ENCODE measurements around the gene TUNAR.

The TUNAR gene

DNA sequence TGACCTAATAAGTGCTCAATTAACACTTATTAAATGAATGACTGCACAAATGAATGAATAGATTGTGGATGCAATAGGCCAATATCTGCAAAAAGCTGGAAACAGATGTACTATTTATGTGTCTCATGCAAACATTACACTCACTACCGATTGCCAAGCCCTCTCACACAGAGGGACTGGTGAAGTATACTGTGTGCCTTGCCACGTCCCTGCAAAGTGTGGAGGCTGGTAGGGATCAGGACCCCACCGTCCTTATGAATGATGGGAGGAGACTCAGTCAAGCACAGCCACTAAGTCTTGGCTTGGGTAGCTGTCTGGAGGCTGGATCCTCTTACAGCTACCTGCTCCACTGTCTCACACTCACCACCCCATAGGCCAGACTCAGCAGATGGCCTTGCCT, 3.9 kb upstream of the TUNAR start:
- DNase-seq (ENCODE audit: low read depth in 2 of 2): no peak

DNA sequence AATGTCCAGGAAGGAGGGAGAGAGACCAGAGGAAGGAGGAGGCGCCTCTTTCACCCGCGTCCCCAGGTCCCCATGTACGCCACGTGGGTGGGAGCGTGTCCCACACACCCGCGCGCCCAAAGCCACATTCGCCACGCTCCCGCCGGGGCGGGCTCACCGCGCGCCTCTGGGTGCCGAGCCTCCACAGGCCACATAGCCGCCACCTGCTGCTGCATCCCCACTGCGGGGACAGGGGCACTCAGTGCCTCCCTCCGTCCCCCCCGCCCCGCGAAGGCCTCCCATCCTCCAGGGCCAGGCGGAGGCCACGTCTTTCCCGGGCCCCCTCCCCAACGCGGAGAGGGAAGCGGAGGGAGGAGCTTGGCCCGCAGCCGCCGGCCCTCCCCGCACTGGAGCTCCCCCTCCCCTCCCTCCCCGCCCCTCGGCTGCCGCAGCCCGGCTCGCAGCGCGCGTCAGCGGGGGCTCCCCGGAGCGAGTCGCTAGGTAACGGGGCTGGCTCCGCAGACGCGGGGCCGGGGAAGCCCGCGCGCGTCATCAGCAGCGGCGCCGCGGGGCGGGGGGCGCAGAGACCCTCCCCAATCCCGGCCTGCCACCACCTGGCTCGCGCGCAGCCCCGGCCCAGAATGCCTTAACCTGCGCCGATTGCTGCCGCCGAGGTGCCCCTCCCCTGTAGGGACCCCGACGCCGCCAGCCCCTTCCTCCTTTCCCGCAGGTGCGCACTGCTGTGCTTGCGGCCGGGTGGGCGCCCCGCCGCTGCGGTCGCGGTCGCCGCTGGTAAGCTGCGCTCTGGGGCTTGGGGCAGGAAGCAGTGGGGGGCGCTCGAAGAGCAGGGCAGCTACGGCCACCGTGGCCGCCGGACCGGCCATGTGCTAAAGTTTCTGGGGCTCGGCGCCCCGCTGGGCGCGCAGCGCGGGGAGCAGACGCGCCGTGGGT, 536 bp upstream of the TUNAR start:
- DNase-seq (ENCODE audit: low read depth in 2 of 2): no peak

DNA sequence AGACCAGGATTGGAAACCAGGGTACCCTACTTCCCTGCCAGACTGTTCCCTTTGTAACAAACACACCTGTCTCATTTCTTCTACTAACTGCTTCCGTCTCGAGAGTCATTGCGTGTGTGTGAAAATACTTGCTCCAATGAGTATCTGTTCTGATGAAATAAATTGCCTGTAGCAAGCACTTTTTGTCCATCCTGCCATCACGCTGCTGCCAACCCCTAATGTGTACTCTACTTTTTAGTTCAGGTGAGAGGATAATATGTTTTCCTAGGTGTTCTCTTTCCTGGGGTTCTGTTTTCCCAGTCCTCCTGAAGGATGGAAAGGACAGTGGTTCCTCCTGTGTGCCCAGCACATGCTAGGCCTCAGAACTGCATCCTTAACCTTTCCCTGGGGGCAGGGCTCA, 1.0 kb downstream of the TUNAR start:
- no peak for DNase-seq (ENCODE audit: low read depth in 2 of 2)

DNA sequence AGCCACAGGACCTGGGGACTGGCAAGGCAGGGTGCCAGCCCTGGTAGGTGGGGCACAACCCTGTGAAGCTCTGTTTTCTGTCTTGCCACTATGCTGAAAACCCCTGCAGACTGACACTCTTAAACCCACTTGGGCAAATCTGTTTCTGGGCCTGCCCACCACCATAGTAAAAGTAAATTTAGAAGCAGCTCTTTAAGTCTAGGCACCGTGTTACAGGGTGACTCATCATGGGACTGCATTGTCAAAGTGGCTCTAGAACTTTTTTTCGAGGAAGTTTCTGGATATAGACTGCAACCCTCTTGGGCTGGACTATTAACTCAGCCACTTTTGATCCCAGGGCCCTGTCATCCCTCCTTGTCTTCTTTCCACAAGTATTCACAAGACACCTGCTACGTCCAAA, 7.7 kb downstream of the TUNAR start:
- no peak for DNase-seq (ENCODE audit: low read depth in 2 of 2)

DNA sequence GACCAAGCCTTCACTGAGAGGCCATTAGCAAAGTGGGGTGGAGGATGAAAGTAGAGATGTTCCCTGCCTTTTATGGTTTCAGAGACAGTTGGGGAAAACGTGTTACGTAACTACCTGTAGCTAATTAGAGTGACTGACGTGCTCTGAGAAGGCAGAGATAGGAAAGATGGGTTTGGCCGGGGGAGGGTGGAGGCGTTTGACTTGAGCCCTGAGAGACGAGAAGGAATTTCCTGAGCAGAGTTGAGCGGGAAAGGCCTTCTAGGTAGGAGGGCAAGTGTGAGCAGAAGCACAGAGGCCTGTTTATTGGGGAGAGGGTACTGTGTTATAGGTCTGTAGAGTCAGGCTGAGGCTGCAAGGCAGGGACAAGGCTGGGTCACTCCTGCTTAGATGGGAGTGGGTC, 8.6 kb downstream of the TUNAR start:
- no peak for DNase-seq (ENCODE audit: low read depth in 2 of 2)

DNA sequence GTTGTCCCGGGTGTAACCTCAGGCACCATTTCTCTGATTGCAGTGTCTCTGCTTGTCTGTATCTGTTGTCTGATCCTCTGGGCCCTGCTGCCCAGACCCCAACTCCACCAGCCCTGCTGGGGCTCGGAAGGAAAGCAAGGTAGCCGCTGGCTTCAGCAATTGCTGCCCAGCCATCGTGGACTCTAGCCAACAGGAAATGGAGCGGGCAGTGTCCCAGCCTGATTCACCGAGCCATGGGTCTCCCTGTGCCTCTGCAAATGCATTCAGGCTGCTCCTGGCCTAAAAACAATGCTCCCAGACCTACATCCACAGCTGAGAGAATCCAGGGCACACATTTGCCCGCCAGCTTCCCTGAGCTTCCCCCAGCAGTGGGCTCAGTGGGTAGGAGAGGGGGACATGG, 9.2 kb downstream of the TUNAR start:
- no peak for DNase-seq (ENCODE audit: low read depth in 2 of 2)

DNA sequence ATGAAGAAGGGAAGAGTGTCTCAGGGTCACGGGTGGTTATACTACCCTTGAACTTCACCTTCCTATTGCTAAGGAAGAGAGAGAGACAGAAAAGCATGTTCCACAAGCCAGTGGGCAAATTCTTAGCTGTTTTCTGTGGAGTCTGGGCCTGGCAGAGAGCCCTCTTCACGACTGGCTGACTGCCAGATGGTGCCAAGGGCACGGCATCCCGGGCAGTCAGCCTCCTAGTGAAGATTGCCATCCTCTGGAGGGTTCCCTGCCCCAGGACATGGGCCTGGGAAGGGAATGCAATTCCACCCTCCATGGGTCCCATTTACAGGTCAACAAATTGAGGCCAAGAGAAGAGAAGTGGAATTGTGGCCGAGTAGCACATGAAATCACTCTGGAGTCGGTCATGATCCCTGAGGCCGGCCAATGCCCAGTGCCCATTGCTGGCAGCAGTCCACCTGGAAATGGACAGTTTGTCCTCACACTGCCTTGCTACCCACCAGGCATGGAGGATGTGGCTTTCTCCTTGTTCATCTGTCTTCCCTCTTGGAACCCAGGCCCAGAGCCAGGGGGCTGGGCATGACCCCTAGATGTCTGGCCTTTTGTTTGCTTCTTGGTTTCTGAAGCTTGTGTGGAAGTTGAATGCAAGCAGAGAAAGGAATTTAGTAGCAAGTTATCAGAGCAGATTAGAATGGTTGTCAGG, 9.9 kb downstream of the TUNAR start:
- DNase-seq (ENCODE audit: low read depth in 2 of 2): no peak

DNA sequence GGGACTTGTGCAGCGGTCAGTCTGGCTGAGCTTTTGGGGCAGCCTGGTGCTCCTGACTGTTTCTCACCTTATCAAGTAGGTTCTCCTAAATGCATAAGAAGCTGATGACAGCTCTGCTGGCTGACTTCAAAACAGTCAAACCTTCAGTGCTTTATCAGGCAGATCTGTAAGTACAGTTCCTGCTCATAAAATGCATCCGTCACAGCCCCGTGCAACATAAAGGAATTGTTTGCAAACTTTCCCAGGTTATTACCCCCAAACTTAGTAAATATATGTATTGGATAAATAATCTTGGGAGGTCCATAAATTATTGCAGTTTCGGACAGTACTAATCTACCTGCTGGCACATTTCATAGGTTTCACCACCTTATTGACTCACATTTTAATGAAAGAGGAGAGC, 10.7 kb downstream of the TUNAR start:
- no peak for DNase-seq (ENCODE audit: low read depth in 2 of 2)

DNA sequence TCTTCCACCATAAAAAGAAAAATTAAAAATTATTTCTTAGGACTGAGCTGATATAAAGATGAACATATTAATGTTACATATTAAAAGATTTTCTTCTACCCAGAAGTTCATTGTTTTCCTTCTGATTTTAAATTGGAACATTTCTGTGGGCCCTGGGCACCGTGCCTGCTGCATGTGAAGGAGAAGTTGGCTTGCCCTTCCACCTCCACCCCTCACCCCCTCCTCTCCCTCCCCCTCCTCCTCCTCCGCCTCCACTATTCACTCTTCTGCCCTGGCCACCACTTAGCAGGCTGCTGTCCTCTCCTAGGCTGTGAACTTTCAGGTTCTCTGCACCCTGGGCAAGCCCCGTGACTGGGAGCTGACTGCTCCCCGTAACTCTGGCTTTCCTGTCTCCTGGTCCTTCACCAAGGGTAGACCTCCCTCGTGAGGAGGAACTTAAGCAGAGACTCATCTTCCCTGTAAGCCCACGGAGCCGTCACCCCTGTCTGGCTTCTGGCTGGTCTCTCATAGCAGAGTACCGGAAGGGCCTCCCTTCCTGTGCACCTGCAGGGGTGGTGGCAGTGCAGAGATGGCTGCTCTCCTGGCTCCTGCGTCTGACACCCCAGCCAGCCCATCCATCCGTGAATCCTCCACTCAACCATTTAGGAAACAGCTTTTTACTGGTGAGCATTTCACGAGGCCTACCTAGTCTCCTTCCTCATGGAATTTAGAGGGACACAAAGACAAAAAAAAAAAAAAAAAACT, 12.8 kb downstream of the TUNAR start:
- DNase-seq (ENCODE audit: low read depth in 2 of 2): no peak

DNA sequence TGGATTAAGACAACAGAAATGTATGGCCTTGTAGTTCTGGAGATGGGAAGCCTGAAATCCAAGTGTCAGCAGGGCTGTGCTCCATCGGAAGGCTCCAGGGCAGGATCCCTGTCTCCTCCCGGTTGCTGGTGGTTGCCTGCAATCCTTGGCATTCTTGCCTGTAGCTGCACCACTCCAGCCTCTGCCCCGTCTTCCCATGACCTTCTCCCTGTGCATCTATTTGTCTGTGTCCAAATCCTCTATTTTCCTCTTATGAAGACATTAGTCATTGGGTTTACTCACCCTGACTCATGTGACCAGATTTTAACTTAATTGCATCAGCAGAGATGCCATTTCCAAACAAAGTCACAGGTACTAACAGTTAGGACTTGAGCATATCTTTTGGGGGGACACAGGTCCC, 15.1 kb downstream of the TUNAR start:
- DNase-seq (ENCODE audit: low read depth in 2 of 2): no peak

DNA sequence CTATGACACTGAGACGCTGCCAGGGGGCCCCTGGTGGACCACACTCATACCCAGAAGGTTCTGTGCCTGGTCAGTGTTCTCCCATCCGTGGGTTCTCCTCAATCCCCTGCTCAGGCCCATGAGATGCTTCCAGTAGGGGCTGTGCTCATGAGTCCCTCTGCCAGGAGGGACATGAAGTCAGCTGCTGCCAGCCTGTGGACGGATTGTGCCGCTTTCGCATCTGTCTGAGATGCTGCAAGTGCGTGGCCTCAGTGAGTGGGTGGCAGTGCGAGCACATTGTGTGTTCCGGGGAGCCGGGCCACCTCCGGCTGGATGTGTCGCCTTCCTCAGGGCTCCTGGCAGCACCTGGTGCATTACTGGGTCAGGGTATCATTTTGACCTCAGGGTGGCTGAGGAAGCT, 15.5 kb downstream of the TUNAR start:
- no peak for DNase-seq (ENCODE audit: low read depth in 2 of 2)

DNA sequence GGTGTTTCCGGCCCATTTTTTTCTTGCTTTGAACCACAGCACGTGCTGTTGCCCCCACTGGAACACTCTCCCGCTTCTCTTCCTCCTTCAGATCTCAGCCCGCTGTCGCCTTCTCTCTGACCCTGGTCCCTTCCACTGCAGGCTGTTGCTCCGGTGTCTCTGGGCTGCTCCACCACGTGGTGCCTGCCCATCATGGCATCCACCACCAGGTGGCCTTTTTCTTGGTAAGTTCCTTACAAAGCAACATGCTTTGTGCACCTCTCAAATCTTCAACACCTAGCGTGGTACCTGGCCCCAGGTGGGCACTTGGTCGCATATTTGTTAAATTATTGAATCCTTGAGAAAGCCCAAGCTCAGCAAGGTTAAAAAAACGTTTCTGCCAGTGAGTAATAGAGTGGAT, 19.1 kb downstream of the TUNAR start:
- DNase-seq (ENCODE audit: low read depth in 2 of 2): peak in 1 of 2 experiments; percentile 8

DNA sequence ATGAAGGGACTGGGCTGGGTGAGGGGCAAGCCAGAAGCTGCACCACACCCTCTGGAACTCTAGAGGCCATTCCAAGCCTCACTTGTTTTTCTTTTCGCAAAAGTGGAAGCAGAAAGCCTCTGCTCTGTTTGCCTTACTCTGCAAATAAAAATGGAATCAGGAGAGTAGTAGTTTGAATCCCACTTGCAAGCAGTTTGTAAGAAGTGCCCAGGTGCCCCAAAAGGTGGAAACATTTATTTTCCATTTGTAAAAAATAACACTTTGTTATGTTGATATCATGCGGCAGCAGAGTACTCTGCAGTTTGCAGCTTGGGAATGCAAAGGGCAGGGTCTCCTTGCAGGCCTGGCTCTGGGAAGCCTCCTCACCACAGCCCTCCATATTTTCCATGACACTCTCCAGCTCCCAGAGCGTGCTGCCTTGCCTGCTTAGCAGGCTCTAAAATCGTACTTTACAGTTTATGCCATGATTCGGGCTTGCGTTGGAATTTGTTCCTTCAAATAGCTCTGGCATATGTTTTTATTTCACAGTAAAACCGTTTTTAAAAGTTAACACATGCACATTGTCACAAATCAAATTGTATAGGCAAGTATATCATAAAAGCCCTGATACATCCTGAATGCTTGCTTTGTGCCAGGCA, 20.0 kb downstream of the TUNAR start:
- DNase-seq (ENCODE audit: low read depth in 2 of 2): no peak

DNA sequence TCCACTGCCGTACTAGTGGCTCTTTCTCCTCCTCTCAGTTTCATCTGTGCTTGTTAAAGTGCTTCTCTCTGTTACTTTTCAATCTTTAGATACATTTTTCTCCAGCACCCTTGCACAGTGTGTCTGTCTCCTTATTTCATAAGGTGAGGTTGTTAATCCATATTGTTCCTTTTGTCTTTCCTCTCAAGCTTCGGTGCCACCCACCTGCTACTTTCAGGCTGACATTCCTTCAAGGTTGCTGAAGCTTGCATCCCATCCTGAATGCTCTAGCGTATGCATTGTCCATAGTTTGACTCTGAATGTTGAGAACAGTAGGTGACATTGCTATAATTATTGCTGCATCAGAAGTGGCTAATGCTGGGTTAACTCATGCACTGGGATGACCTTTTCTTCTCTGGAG, 20.6 kb downstream of the TUNAR start:
- no peak for DNase-seq (ENCODE audit: low read depth in 2 of 2)

DNA sequence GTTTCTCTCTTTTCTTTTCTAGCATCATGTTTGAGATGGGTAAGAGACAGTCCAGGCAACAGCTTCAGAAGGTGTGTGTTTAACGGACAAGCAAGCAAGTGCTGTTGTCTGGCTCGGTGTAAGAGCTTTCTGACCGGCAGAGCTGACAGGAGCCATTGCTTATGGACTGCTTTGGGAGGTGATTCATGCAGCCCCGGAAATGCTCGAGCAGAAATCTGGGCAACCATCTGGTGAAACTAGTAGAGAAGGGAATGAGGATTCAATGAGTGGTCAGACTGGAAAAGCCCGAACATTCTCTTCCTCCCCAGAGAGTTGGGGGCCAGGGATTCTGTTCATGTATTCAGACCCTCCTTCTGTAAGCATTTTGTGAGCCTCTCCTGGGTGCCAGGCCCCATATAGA, 24.4 kb downstream of the TUNAR start:
- DNase-seq (ENCODE audit: low read depth in 2 of 2): no peak

DNA sequence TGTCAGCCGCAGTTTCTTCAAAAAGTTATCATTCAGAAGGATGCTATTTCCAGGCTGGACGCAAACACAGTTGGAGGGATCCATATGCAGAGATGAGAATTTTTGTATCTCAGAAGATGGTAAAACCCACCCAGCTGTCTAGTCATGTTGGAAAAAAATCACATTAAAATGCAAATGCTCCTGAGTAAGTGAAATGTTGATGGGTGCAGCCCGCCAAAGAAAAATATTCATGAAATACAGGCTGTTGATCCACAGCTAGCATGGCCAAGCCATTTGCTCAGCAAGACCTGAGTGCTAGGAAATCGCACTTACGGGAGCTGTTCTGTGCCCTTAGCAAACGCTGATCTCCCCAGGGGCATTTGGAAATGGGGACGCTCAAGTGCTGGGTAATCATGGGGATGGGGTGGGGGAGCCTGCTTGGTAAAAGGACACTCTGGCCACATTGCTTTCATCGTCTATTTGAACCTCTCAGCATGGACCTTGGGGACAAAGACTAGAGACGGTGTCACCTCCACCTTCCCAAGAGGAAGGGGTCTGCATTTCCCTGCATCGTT, 25.7 kb downstream of the TUNAR start:
- DNase-seq (ENCODE audit: low read depth in 2 of 2): no peak

DNA sequence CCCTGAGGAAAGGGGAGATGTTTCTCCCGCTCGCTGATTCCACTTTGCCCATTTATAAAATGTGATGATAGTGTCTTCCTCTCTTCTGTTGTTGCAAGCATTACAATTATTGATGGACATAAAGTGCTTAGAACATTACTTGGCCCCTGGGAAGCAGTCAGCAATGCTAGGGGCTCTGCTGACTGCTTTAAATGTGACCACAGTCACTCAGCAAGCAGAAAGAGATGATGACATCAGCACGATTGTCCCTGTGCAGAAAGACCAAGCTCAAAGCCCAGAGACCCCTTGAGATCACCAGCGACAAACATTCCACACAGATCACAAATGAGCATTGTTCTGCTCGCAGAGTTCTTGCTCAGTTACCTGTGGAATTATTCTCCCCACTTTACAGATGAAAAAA, 26.5 kb downstream of the TUNAR start:
- DNase-seq (ENCODE audit: low read depth in 2 of 2): no peak

DNA sequence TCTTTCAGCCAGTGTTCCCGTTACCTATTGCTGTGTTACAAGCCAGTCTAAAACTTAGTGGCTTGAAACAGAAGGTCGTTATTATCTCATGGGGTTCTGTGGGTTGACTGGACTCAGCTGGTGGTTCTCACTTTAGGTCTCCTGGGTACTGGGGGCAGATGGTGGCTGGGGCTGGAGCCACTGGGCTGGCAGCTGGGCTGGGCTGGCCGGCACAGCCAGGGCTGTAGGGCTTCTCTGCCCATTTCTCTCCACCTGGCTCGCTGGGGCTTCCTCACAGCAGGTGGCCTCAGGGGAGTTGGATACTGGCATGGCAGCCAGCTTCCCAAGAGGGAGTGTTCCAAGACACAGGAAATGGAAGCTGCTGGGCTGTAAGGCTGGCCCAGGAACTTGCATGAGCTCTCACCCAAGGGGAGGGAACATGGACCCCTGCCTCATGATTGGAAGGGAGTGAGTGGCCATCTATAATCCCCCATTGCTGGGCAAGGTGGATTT, 27.0 kb downstream of the TUNAR start:
- no peak for DNase-seq (ENCODE audit: low read depth in 2 of 2)

DNA sequence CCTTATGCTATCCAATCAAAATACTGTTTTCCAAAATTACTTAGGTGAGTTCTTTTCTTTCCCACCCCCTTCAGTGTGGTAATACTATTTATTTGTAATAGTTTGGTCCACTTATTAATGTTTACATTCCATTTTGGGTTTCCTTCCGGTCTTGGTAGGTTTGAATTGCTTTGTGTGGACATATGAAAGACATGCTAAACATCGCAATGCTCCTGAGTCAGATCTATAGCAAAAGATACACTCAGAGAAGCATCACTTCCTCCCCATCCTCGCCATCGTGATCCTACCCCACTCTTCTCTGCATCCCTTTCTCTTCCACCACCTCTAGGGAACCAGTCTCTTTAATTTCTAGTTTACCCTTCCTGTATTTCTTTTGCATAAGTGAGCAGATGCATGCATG, 30.0 kb downstream of the TUNAR start:
- no peak for DNase-seq (ENCODE audit: low read depth in 2 of 2)

DNA sequence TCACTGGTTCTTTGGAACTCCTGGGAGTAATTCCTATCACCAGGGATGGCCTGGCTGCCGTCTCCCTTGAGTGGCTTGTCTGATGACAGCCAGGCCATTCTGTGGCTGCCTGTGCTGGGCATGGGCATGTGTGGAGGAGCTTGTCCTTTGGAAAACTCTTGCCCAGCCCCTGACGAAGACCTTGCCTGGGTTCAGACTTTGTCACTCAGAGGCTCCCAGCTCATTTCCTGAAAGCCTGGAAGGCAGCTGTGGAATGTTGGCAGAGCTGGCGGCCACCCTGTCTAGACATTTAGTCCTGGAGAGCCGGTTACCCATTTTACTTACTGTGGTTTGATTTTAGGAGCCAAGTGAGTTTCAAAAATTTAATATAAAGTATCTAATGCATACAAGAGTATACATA, 34.0 kb downstream of the TUNAR start:
- DNase-seq (ENCODE audit: low read depth in 2 of 2): no peak

DNA sequence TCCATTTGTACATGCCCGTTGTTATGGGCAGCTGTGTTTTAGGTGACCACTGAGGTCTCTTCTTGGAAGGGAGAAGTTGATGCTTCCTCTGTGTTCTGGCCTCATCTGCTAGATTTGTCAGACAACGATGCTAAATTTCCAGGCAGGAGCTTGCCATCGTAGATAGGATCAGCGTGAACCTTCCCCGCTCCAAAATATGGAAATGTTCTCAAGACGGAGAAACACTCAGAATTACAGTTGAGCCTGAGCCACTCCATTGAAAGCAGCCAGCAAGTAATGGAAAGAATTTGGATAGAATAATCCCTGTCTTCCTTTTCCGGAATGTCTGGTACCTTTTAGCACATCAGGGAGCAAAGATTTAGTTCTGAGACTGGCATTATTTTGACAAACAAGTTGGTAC, 34.8 kb downstream of the TUNAR start:
- DNase-seq (ENCODE audit: low read depth in 2 of 2): no peak

DNA sequence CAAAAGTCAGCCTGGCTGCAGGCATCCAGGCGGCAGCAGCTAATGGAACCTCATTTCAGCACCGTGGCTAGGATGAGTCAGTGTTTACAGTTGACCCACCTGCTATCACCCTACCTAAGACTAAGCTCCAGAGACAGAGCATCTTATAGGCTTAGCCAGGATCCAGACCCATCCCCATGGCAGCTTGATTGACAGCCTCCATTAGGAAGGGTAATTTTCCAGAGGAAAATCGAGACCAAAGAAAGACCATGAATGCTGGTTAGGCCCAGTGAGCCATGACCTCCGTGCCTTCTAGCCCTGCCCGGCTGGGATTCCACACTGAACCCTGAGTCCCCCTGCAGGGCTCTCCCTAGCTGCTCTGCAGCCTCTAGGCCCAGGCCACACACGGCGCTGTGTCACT, 38.7 kb downstream of the TUNAR start:
- no peak for DNase-seq (ENCODE audit: low read depth in 2 of 2)
